AG08395 (cell line): ENCODE measurements around the gene OPN1LW.
"Not testable (repeated sequence)": the region's sequence is repeated elsewhere in the genome, so short reads cannot be mapped to it uniquely, and the experiment has no call there.

Experiments used
- DNase-seq: peaks from one replicate; pipeline ENCODE4 v3.0.0; 2012; ENCODE audit warnings: mixed read lengths, low spot score

The OPN1LW gene

GRCh38 chrX:154144010-154144409 lies at the start of gene OPN1LW:
OPN1LW (plus strand) TSS chrX:154144243; CDS start chrX:154144284, 41 bp downstream.
- not testable (repeated sequence) for DNase-seq

- no peak for DNase-seq
Measured at GRCh38 chrX:154094833-154095232, 49.2 kb upstream of the OPN1LW start.

GRCh38 chrX:154096140-154097002 lies 47.7 kb upstream of the OPN1LW start:
- DNase-seq: peak; percentile 43

- DNase-seq: peak; percentile 87
Measured at GRCh38 chrX:154097003-154097588, 46.9 kb upstream of the OPN1LW start.

GRCh38 chrX:154097589-154098541 lies 46.2 kb upstream of the OPN1LW start, which contains the start of gene MECP2:
MECP2 (minus strand) TSS chrX:154097717.
- peak; percentile 96 for DNase-seq

GRCh38 chrX:154098551-154098950 lies 45.5 kb upstream of the OPN1LW start:
- DNase-seq: no peak

GRCh38 chrX:154113729-154114128 lies 30.3 kb upstream of the OPN1LW start:
- DNase-seq: no peak

GRCh38 chrX:154114652-154115051 lies 29.4 kb upstream of the OPN1LW start:
- no peak for DNase-seq

GRCh38 chrX:154115071-154115470 lies 29.0 kb upstream of the OPN1LW start:
- no peak for DNase-seq

- no peak for DNase-seq
Measured at GRCh38 chrX:154115750-154116149, 28.3 kb upstream of the OPN1LW start.

- no peak for DNase-seq
Measured at GRCh38 chrX:154116426-154117211, 27.4 kb upstream of the OPN1LW start.

GRCh38 chrX:154117566-154117965 lies 26.5 kb upstream of the OPN1LW start:
- DNase-seq: no peak

- no peak for DNase-seq
Measured at GRCh38 chrX:154120567-154120966, 23.5 kb upstream of the OPN1LW start.

- DNase-seq: no peak
Measured at GRCh38 chrX:154121207-154121606, 22.8 kb upstream of the OPN1LW start.

- no peak for DNase-seq
Measured at GRCh38 chrX:154121961-154122360, 22.1 kb upstream of the OPN1LW start.

- DNase-seq: no peak
Measured at GRCh38 chrX:154123241-154124219, 20.5 kb upstream of the OPN1LW start.

- DNase-seq: no peak
Measured at GRCh38 chrX:154125391-154126040, 18.5 kb upstream of the OPN1LW start.

- no peak for DNase-seq
Measured at GRCh38 chrX:154126101-154126500, 17.9 kb upstream of the OPN1LW start.

- no peak for DNase-seq
Measured at GRCh38 chrX:154131955-154132354, 12.1 kb upstream of the OPN1LW start.

- DNase-seq: no peak
Measured at GRCh38 chrX:154132366-154132765, 11.7 kb upstream of the OPN1LW start.
